HEK293T (cell line): ENCODE measurements around the gene TRIM2.

ENCODE experiments used
- BHLHE40 ChIP-seq: fragments of 450-650 bp; IDR thresholded peaks from 2 replicates; pipeline ENCODE4 v1.6.1; 2016; ENCODE audit warnings: mild to moderate bottlenecking, moderate library complexity, borderline replicate concordance
- CTBP1 ChIP-seq: fragments of 450-650 bp; IDR thresholded peaks from 2 replicates; pipeline ENCODE4 v1.6.1; 2016; ENCODE audit warnings: borderline replicate concordance
- ELF4 ChIP-seq: fragments of 450-650 bp; IDR thresholded peaks from 2 replicates; pipeline ENCODE4 v1.6.1; 2017; ENCODE audit warnings: antibody characterized with exemption
- FOXA1 ChIP-seq: fragments of 450-650 bp; IDR thresholded peaks from 2 replicates; pipeline ENCODE4 v1.6.1; 2016; ENCODE audit warnings: mild to moderate bottlenecking
- FOXK2 ChIP-seq: fragments of 450-650 bp; IDR thresholded peaks from 2 replicates; pipeline ENCODE4 v1.6.1; 2016; ENCODE audit warnings: mild to moderate bottlenecking
- FOXM1 ChIP-seq: fragments of 450-650 bp; IDR thresholded peaks from 2 replicates; pipeline ENCODE4 v1.6.1; 2017; ENCODE audit warnings: mild to moderate bottlenecking, borderline replicate concordance
- HDGF ChIP-seq: fragments of 450-650 bp; IDR thresholded peaks from 2 replicates; pipeline ENCODE4 v1.6.1; 2017; ENCODE audit warnings: antibody characterized with exemption, borderline replicate concordance
- L3MBTL2 ChIP-seq: fragments of 450-650 bp; conservative IDR thresholded peaks from 2 replicates; pipeline ENCODE4 v1.6.1; 2016; ENCODE audit warnings: mild to moderate bottlenecking
- NFRKB ChIP-seq: fragments of 450-650 bp; IDR thresholded peaks from 2 replicates; pipeline ENCODE4 v1.6.1; 2016; ENCODE audit warnings: mild to moderate bottlenecking, moderate library complexity
- ZNF384 ChIP-seq: fragments of 450-650 bp; IDR thresholded peaks from 2 replicates; pipeline ENCODE4 v1.6.1; 2016

- TF ChIP-seq FOXM1 (no peak), FOXA1 (no peak), BHLHE40 (no peak), ELF4 (no peak), HDGF (no peak), FOXK2 (no peak), CTBP1 (no peak), L3MBTL2 (no peak), NFRKB (no peak), ZNF384 (no peak)
Observed at GRCh38 chr4:153227469-153228075, 23.3 kb downstream of the TRIM2 start.
